ENCODE measurements around the gene COL4A6. TPM values are rescaled to one million over a fixed set of nuclear protein-coding genes. Genes with fewer than 3 reads are reported as not detected.

Gene COL4A6
- total and polyA plus RNA-seq, 2 donors (not counting 3 experiments of a cell fraction or from before 2014, with no cell fraction given), result 0.49 to 0.62 TPM

GRCh38 chrX:108198420-108198819 is 239.8 kb downstream of the COL4A6 start:
- intact Hi-C loops (cut with micrococcal nuclease) (no loop called here), dilution Hi-C loops (cut with MboI; ENCODE audit: extremely low pct_ligation_motif_present, low sequenced_read_pairs) (no loop called here)
- no peaks in the 10 kb centered on the region for H3K36me3 ChIP-seq (ENCODE audit: control insufficient read depth in 2 of 2, extremely low read depth in 1 of 2, insufficient read depth in 2 of 2, low read length in 2 of 2)
- H3K27ac ChIP-seq (ENCODE audit: insufficient read depth, low read depth, low read length), result no peak overlapping the region
- no peak overlapping the region for H2AFZ ChIP-seq (ENCODE audit: low read depth, low read length)
- TF ChIP-seq, protein P1, sequence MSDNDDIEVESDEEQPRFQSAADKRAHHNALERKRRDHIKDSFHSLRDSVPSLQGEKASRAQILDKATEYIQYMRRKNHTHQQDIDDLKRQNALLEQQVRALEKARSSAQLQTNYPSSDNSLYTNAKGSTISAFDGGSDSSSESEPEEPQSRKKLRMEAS (IDR thresholded peaks at IDR 0.05; ENCODE audit: insufficient read depth, insufficient read length), result no peak
- no peak for TF ChIP-seq GATA2 (IDR thresholded peaks at IDR 0.05; ENCODE audit: insufficient read depth, insufficient read length, low read depth, low read length)
- TF ChIP-seq EZH2 (IDR thresholded peaks at IDR 0.05; ENCODE audit: borderline replicate concordance, low read depth, low read length, severe bottlenecking), result no peak
- no peak for TF ChIP-seq JUN (IDR thresholded peaks at IDR 0.05; ENCODE audit: borderline replicate concordance, insufficient read depth, insufficient read length, low read depth)
- TF ChIP-seq FOS (IDR thresholded peaks at IDR 0.05; ENCODE audit: borderline replicate concordance, insufficient read depth, low read length), result no peak
- TF ChIP-seq, protein P2, sequence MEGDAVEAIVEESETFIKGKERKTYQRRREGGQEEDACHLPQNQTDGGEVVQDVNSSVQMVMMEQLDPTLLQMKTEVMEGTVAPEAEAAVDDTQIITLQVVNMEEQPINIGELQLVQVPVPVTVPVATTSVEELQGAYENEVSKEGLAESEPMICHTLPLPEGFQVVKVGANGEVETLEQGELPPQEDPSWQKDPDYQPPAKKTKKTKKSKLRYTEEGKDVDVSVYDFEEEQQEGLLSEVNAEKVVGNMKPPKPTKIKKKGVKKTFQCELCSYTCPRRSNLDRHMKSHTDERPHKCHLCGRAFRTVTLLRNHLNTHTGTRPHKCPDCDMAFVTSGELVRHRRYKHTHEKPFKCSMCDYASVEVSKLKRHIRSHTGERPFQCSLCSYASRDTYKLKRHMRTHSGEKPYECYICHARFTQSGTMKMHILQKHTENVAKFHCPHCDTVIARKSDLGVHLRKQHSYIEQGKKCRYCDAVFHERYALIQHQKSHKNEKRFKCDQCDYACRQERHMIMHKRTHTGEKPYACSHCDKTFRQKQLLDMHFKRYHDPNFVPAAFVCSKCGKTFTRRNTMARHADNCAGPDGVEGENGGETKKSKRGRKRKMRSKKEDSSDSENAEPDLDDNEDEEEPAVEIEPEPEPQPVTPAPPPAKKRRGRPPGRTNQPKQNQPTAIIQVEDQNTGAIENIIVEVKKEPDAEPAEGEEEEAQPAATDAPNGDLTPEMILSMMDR (IDR thresholded peaks at IDR 0.05; ENCODE audit: extremely low read depth in 1 of 2, insufficient read depth in 1 of 2, low read depth in 1 of 2, low read length in 2 of 2), result no peak
- no peak for TF ChIP-seq POLR2AphosphoS5 (IDR thresholded peaks at IDR 0.05; ENCODE audit: insufficient read depth, low read depth, low read length)
- TF ChIP-seq MYC (IDR thresholded peaks at IDR 0.05; ENCODE audit: low read depth, low read length), result no peak
- no peak for TF ChIP-seq POLR2A (IDR thresholded peaks at IDR 0.05; ENCODE audit: low read depth, low read length)
- CTCF ChIA-PET, result no interaction called here
- H3K4me2 ChIP-seq (ENCODE audit: insufficient read depth, low read length), result no peak overlapping the region
- H3K9me1 ChIP-seq (replicated peaks; ENCODE audit: control insufficient read depth, extremely low read depth, insufficient read depth, low read length), result no peaks in the 10 kb centered on the region
- no peak for FAIRE-seq
- POLR2A ChIA-PET, result no interaction called here
- no peak overlapping the region for H3K4me3 ChIP-seq (replicated peaks in 1 of 3; ENCODE audit: insufficient read depth in 1 of 3, low read depth in 1 of 3, low read length in 3 of 3)
- H4K20me1 ChIP-seq (replicated peaks; ENCODE audit: control insufficient read depth, extremely low read depth, insufficient read depth, low read length), result no peaks in the 10 kb centered on the region
- H3K27me3 ChIP-seq (ENCODE audit: control insufficient read depth in 2 of 2, insufficient read depth in 2 of 2, low read length in 2 of 2), result no peaks in the 10 kb centered on the region
- H3K9me3 ChIP-seq (replicated peaks; ENCODE audit: control insufficient read depth, insufficient read depth, low read length), result no peaks in the 10 kb centered on the region
- no peak overlapping the region for H3K9ac ChIP-seq (replicated peaks; ENCODE audit: extremely low read depth, insufficient read depth, low read length)
- no peak for DNase-seq (ENCODE audit: low read depth, low spot score)
- BruUV-seq (replicated peaks), result no TSS peak
- no peaks in the 10 kb centered on the region for H3K4me1 ChIP-seq (ENCODE audit: control insufficient read depth, extremely low read depth, insufficient read depth, low read length)
- H3K79me2 ChIP-seq (ENCODE audit: control insufficient read depth, insufficient read depth, low read length), result no peaks in the 10 kb centered on the region

Data from endothelial cell of umbilical vein (primary cell).